GM12878 (cell line): Measurements from ENCODE around the gene RRAD. TPM values are rescaled to one million over a fixed set of nuclear protein-coding genes. Genes with fewer than 3 reads are reported as not detected.

ENCODE experiments used
- ATAC-seq: fragments of 200-7000 bp; cut with Tn5 transposase; 3 replicates; pipeline ENCODE4 v1.9.1; 2020; ENCODE audit warnings: mild to moderate bottlenecking, moderate library complexity
- BruUV-seq: library from RNA; stranded (reverse); fragments of 400-500 nt; replicated peaks from 2 replicates; lab custom pipeline; 2021; lab: Mats Ljungman, UMichigan
- CTCF ChIA-PET: fragments of 300-600 bp; sonication (Branson Sonifier 250); formaldehyde crosslinking; extraction: SDS; loops from one replicate; lab custom pipeline; 2021; ENCODE audit warnings: inconsistent platforms; lab: Yijun Ruan, JAX
- POLR2A ChIA-PET: fragments of 350-600 bp; formaldehyde crosslinking; extraction: SDS; loops from one replicate; lab custom pipeline; 2021; ENCODE audit warnings: inconsistent platforms; lab: Charles Lee
- RAD21 ChIA-PET: fragments of 300-600 bp; sonication (Branson Sonifier 250); formaldehyde crosslinking; loops from one replicate; lab custom pipeline; 2023; ENCODE audit warnings: antibody characterized with exemption; ENCODE audit not compliant: unreplicated experiment; lab: Charles Lee
- SMC1A ChIA-PET: fragments of 300-600 bp; sonication (Branson Sonifier 250); formaldehyde crosslinking; loops from one replicate; lab custom pipeline; 2023; ENCODE audit not compliant: unreplicated experiment, uncharacterized antibody; lab: Charles Lee
- DNase-seq: peaks from one replicate; pipeline ENCODE4 v3.0.0-alpha.2; 2011; ENCODE audit warnings: low read depth, low spot score
- FAIRE-seq: peaks from 3 replicates; lab custom pipeline; 2011; peaks lifted over from hg19 to GRCh38; lab: Jason Lieb, UNC
- H2AFZ ChIP-seq: 2 replicates; pipeline ENCODE4 v1.6.0; 2011; ENCODE audit warnings: low read depth, low read length, control low read depth; ENCODE audit not compliant: control insufficient read depth
- H3K27ac ChIP-seq: 2 replicates; pipeline ENCODE4 v1.5.1; 2011; ENCODE audit warnings: control low read depth; ENCODE audit not compliant: control insufficient read depth, insufficient read depth
- H3K27me3 ChIP-seq, 2 experiments: replicated peaks in 1 of 2; 2 replicates each; pipeline versions ENCODE4 v1.6.0 to v1.6.1; 2011; ENCODE audit warnings: low read length in 1 of 2; ENCODE audit not compliant: control insufficient read depth in 2 of 2, insufficient read depth in 2 of 2
- H3K36me3 ChIP-seq, 2 experiments: 2 replicates each; pipeline ENCODE4 v1.5.1; 2011; ENCODE audit warnings: low read length in 1 of 2; ENCODE audit not compliant: control insufficient read depth in 2 of 2, insufficient read depth in 2 of 2
- H3K4me1 ChIP-seq: 2 replicates; pipeline ENCODE4 v1.6.1; 2011; ENCODE audit warnings: mild to moderate bottlenecking, low read length, moderate library complexity, mixed read lengths; ENCODE audit not compliant: control insufficient read depth, insufficient read depth
- H3K4me2 ChIP-seq: 2 replicates; pipeline ENCODE4 v1.6.0; 2011; ENCODE audit warnings: control low read depth; ENCODE audit not compliant: control insufficient read depth, insufficient read depth
- H3K4me3 ChIP-seq: fragments of 200-600 bp; sonication (generic); 2 replicates; pipeline ENCODE4 v1.5.1; 2016
- H3K79me2 ChIP-seq: 2 replicates; pipeline ENCODE4 v1.6.0; 2011; ENCODE audit warnings: low read length; ENCODE audit not compliant: control insufficient read depth, insufficient read depth
- H3K9ac ChIP-seq: 2 replicates; pipeline ENCODE4 v1.8.0; 2011; ENCODE audit warnings: low read length, control low read depth, mixed read lengths; ENCODE audit not compliant: control insufficient read depth, insufficient read depth
- H3K9me3 ChIP-seq: replicated peaks from 3 replicates; pipeline ENCODE4 v1.5.1; 2011; ENCODE audit warnings: mild to moderate bottlenecking, low read length; ENCODE audit not compliant: control insufficient read depth, insufficient read depth
- H4K20me1 ChIP-seq: 2 replicates; pipeline ENCODE4 v1.6.0; 2011; ENCODE audit not compliant: control insufficient read depth, insufficient read depth
- KDM1A ChIP-seq: fragments of 200-600 bp; sonication (generic); IDR thresholded peaks from 2 replicates; pipeline ENCODE4 v1.6.1; 2016; ENCODE audit warnings: borderline replicate concordance
- NFYB ChIP-seq: IDR thresholded peaks from 2 replicates; pipeline ENCODE4 v1.6.1; 2011; ENCODE audit warnings: low read depth, mild to moderate bottlenecking, low read length, improper control_type of control experiment, moderate library complexity; ENCODE audit not compliant: insufficient read depth
- YBX1 ChIP-seq: fragments of 450-650 bp; IDR thresholded peaks from 2 replicates; pipeline ENCODE4 v1.6.1; 2016; ENCODE audit warnings: antibody characterized with exemption
- WGBS: methylation state at CpG from one replicate; pipeline ENCODE4 v1.1.6; 2016; ENCODE audit warnings: low lambda C conversion rate; ENCODE audit not compliant: insufficient replicate concordance, insufficient coverage; ENCODE audit errors: missing lambda C conversion rate; 5-methylcytosine and 5-hydroxymethylcytosine counted together
- in situ Hi-C: fragments of 300-500 bp; cut with MboI; formaldehyde crosslinking; loops from 9 replicates; pipeline ENCODE4 v1.14.3; 2018; ENCODE audit warnings: mixed read lengths
- intact Hi-C: fragments of 100-400 bp; cut with micrococcal nuclease; formaldehyde crosslinking; loops from one replicate; pipeline ENCODE4 v1.14.2; 2022; ENCODE audit not compliant: unreplicated experiment
- polyA plus RNA-seq, 11 experiments: library from polyadenylated mRNA; depleted of rRNA in 4 of 11; unstranded in 6 of 11; stranded (reverse) in 5 of 11; fragments of >200 nt; fragmentation: Nextera tagmentation in 4 of 11; fragmentation: Illumina TruSeq in 1 of 11; extraction: Ambion mirVana in 4 of 11; extraction: Trizol in 1 of 11; gene quantifications; 1 replicate in 1 of 11; 2 replicates in 10 of 11; pipeline versions ENCODE4 v1.2.1 to v1.2.3, GENCODE V29; 2011 to 2016; ENCODE audit warnings: inconsistent platforms in 2 of 11, missing spikeins in 2 of 11, low read depth in 1 of 11
- total RNA-seq, 4 experiments: library from RNA; depleted of rRNA in 3 of 4; stranded (reverse); fragments of >200 nt in 3 of 4; fragmentation: Illumina TruSeq in 1 of 4; extraction: Trizol in 1 of 4; gene quantifications; 2 replicates each; pipeline versions ENCODE4 v1.2.1 to v1.2.3, GENCODE V29; 2013 to 2021

Gene RRAD
- total and polyA plus RNA-seq, 10 of the 15 experiments (the other 5 are each of a cell fraction or from before 2014, with no cell fraction given), result 0.11 to 8.5 (median 2.8) TPM

DNA sequence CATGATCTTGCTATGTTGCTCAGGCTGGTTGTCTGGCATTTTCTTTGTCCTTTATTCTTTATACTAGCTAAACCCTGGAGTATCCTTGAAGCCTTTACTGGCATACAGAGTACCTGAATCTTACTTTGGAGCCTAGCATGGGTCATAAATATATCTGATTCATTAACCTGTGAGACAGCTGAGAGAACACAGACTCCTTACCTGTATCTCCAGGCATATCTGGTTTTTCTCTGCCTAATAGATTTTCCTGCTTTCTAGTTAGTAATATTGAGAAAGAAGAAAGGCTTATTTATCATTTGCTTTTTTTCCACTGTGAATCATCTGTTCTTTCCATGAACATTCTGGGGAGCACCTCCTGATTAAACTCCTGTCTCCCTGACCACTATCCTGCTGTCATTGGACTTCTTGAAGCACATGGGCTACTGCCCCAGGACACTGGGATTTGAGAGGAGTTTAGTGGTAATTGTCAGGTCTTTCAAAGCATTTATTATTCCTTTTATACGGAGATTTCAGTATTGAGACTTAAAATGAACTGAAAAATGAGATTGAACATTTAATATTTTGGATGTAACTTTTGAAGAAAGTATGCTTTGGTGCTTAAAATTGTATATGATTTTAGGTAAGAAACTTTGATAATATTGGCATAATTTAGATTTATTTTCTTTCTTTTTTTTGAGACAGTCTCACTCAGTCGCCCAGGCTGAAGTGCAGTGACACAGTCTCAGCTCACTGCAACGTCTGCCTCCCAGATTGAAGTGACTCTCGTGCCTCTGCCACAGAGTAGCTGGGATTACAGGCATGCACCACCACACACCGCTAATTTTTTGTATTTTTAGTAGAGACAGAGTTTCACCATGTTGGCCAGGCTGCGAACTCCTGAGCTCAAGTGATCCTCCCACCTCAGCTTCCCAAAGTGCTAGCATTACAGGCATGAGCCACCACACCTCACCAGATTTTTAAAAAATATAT is 36.4 kb downstream of the RRAD start:
- ChIA-PET POLR2A (no interaction called here), SMC1A (no interaction called here), CTCF (interaction anchor here (0.6 to 9.7 kb wide), 6 partner anchors 10 to 436 kb away, joined by 3 to 77 read pairs (median 3); partner anchors contain the start of genes NAE1 and RRAD), RAD21 (no interaction called here)
- peaks cover 3 to 5% of the 10 kb centered on the region in 2 experiments for H3K36me3 ChIP-seq
- DNase-seq, result no peak
- no peak overlapping the region for H3K4me3 ChIP-seq
- H3K9ac ChIP-seq, result no peak overlapping the region
- H3K9me3 ChIP-seq, result no peaks in the 10 kb centered on the region
- ATAC-seq, result no peak
- H3K4me2 ChIP-seq, result no peak overlapping the region
- in situ Hi-C loops (no loop called here), intact Hi-C loops (no loop called here)
- no peaks in the 10 kb centered on the region for H3K27me3 ChIP-seq
- H3K79me2 ChIP-seq, result no peaks in the 10 kb centered on the region
- no peak for TF ChIP-seq KDM1A
- no peak overlapping the region for H2AFZ ChIP-seq
- FAIRE-seq, result no peak
- H3K4me1 ChIP-seq, result no peaks in the 10 kb centered on the region; the same call in 1 of the 2 replicates
- H4K20me1 ChIP-seq, result no peaks in the 10 kb centered on the region
- TSS peak; percentile 14 for BruUV-seq
- WGBS, result 82% methylated on average over 6 of the region's 6 CpGs
- H3K27ac ChIP-seq, result no peak overlapping the region

DNA sequence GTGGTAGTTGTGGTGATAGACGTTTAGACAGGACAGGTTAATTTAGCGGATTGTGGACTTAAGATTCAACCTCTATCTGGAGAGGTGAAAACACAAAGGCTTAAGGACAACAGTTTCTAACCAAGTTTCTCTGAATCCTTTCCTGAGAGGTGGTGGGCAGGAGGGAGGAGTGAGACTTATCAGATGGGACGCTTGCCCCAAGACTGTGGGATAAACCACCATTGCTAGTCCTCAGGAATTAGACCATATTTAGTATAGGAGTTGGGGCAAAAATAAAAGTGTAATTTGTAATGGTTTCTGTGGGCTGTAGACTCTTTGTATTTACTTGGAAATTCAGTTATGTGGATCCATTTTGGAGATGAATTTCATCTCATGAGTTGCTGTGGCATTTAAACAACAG is 38.4 kb downstream of the RRAD start:
- no peak for FAIRE-seq
- H3K36me3 ChIP-seq, result peaks cover 3 to 5% of the 10 kb centered on the region in 2 experiments
- no peaks in the 10 kb centered on the region for H3K27me3 ChIP-seq
- CTCF ChIA-PET, result interaction anchor here (0.6 to 1.5 kb wide), 2 partner anchors 32 to 301 kb away, joined by 3 read pairs; partner anchors contain the start of gene CDH16
- H3K9ac ChIP-seq, result no peak overlapping the region
- H3K27ac ChIP-seq, result no peak overlapping the region
- H3K4me3 ChIP-seq, result no peak overlapping the region
- no peaks in the 10 kb centered on the region; the same call in 1 of the 2 replicates for H3K79me2 ChIP-seq
- in situ Hi-C loops, result no loop called here
- H3K4me1 ChIP-seq, result no peaks in the 10 kb centered on the region; the same call in 1 of the 2 replicates
- TF ChIP-seq YBX1, result no peak
- no peak for TF ChIP-seq NFYB
- TF ChIP-seq, all 136 proteins: peak for 0
- Histone ChIP-seq H2AFZ (no peak overlapping the region), H4K20me1 (no peaks in the 10 kb centered on the region), H3K4me2 (no peak overlapping the region), H3K9me3 (no peaks in the 10 kb centered on the region)
- ChIA-PET POLR2A (interaction anchor here (0.6 kb wide), 1 partner anchor 139 kb away, joined by 3 read pairs; no protein-coding TSS in a partner anchor), RAD21 (no interaction called here), SMC1A (no interaction called here)
- ATAC-seq, result no peak
- intact Hi-C loops, result no loop called here
- no TSS peak for BruUV-seq
- DNase-seq, result no peak
- WGBS, result 81% methylated on average over 3 of the region's 3 CpGs
